ENCODE data around the gene SCRG1.

DNA sequence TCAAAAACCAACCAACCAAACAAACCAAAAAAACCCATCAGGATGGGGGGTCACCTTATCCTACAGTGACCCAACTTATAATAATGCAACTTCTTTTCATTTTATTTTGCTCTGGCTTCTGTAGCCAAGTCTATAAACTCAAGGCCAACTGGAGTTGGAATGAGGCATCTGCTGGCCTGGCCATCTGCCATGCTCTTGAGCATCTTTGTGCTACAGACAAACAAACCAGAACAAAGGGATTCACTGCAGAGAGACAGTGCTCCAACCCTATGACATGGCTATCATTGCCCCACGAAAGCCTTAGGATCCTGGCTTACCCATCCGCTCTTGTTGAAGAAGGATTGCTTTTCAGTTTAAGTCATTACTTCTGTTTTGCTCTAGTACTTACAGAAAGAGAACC, 49.2 kb upstream of the SCRG1 start:
- TF ChIP-seq, protein P1, sequence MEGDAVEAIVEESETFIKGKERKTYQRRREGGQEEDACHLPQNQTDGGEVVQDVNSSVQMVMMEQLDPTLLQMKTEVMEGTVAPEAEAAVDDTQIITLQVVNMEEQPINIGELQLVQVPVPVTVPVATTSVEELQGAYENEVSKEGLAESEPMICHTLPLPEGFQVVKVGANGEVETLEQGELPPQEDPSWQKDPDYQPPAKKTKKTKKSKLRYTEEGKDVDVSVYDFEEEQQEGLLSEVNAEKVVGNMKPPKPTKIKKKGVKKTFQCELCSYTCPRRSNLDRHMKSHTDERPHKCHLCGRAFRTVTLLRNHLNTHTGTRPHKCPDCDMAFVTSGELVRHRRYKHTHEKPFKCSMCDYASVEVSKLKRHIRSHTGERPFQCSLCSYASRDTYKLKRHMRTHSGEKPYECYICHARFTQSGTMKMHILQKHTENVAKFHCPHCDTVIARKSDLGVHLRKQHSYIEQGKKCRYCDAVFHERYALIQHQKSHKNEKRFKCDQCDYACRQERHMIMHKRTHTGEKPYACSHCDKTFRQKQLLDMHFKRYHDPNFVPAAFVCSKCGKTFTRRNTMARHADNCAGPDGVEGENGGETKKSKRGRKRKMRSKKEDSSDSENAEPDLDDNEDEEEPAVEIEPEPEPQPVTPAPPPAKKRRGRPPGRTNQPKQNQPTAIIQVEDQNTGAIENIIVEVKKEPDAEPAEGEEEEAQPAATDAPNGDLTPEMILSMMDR (IDR thresholded peaks at IDR 0.05; ENCODE audit: low read depth, low read length) = no peak
- no peak for TF ChIP-seq POLR2A (IDR thresholded peaks at IDR 0.05; ENCODE audit: extremely low read depth, insufficient read length)

Measured in NB4 (cell line).